Ovary (tissue), 3 donors: ENCODE measurements around the gene IL1RAPL1.

ENCODE experiments used
- EP300 ChIP-seq: sonication (generic); formaldehyde crosslinking; IDR thresholded peaks from one replicate; pipeline ENCODE4 v1.6.1; 2017; ENCODE audit warnings: antibody characterized with exemption
- POLR2A ChIP-seq: fragments of 450-650 bp; IDR thresholded peaks from one replicate; pipeline ENCODE4 v1.6.1; 2017; ENCODE audit warnings: antibody characterized with exemption, mild to moderate bottlenecking, moderate library complexity
- TF ChIP-seq, protein P1 (sequence below), 3 donors: fragments of 450-650 bp in 2 of 3; fragments of 200-600 bp in 1 of 3; IDR thresholded peaks; one replicate each; pipeline versions ENCODE4 v1.5.1 to v1.8.0; 2016 to 2022; ENCODE audit warnings: antibody characterized with exemption in 3 of 3, mild to moderate bottlenecking in 1 of 3
- donor health status: DM: no; HTN: no; CAD: no.

GRCh38 chrX:29640106-29640505, 1052.9 kb downstream of the IL1RAPL1 start:
- TF ChIP-seq, protein P1, sequence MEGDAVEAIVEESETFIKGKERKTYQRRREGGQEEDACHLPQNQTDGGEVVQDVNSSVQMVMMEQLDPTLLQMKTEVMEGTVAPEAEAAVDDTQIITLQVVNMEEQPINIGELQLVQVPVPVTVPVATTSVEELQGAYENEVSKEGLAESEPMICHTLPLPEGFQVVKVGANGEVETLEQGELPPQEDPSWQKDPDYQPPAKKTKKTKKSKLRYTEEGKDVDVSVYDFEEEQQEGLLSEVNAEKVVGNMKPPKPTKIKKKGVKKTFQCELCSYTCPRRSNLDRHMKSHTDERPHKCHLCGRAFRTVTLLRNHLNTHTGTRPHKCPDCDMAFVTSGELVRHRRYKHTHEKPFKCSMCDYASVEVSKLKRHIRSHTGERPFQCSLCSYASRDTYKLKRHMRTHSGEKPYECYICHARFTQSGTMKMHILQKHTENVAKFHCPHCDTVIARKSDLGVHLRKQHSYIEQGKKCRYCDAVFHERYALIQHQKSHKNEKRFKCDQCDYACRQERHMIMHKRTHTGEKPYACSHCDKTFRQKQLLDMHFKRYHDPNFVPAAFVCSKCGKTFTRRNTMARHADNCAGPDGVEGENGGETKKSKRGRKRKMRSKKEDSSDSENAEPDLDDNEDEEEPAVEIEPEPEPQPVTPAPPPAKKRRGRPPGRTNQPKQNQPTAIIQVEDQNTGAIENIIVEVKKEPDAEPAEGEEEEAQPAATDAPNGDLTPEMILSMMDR (IDR thresholded peaks at IDR 0.05) = no peak
- no peak for TF ChIP-seq EP300
- TF ChIP-seq POLR2A = no peak
